ENCODE results near the gene OBSL1. TPM values are rescaled to one million over a fixed set of nuclear protein-coding genes. Genes with fewer than 3 reads are reported as not detected.

The OBSL1 gene
- total and polyA plus RNA-seq, 9 donors, result 53.2 to 740 (median 468) TPM

DNA sequence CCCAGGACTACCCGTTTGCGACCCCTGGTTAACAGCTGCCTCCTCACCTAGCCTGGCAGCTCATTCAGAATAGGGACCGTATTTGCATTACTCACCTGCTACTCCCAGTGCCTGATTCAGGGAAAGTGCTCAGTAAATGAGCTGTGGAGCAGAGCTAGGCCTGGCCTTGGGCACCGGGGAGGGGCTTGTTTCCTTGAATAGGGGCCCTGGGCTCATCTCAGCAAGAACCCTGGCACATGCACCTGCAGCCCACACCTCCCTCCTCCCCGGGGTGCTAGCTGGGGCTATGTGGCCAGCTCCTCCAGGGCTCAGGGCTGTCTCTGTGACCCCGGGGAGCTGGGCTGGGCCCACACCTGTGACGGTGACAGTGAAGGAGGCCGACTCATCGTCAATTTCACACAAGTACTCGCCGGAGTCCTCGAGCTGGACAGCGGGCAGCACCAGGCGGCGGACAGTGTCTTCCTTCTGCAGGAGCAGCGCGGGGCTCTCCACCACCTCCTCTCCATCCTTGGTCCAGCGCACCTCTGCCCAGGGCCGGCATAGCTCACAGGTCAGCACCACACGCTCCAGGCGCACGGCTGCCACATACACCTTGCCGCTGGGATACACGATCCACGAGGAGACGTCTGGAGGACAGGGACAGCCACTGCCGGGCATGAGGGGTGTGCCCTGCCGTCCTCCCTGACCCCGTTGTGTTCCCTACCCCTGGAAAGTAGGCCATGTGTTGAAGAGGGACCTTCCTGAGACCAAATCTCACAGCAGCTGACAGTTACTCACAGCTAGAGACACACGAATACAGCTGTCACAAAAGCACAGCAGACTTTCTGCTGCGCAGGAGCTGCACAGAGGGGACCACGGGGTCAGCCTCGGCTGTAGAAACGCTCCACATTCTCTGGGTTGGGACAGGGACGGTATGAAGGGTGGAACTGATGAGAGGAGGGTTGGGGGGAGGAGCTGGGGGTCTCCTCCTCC lies 9.0 kb downstream of the OBSL1 start:
- Histone ChIP-seq H3K27ac (peak overlapping the region in 1 of 2 donors; percentile 44), H3K4me1 (ENCODE audit: insufficient read depth) (peaks cover 4% of the 10 kb centered on the region), H3K27me3 (no peaks in the 10 kb centered on the region), H3K36me3 (no peaks in the 10 kb centered on the region), H3K9me3 (no peaks in the 10 kb centered on the region), H3K4me3 (no peak overlapping the region)
- intact Hi-C loops (cut with DNase I), result loop anchor here in 1 of 4 donors (5.0 kb wide), 1 partner anchor 65 kb away; the partner anchor contains the start of gene SLC4A3
- 75 to 81% (median 77%) methylated on average over 30 to 35 of the region's 35 CpGs for WGBS, 3 donors
- DNase-seq, result peak in 4 of 5 donors; percentile 11 to 48 (median 33)
- TF ChIP-seq POLR2A (IDR thresholded peaks at IDR 0.05), result no peak
- TF ChIP-seq, protein P1, sequence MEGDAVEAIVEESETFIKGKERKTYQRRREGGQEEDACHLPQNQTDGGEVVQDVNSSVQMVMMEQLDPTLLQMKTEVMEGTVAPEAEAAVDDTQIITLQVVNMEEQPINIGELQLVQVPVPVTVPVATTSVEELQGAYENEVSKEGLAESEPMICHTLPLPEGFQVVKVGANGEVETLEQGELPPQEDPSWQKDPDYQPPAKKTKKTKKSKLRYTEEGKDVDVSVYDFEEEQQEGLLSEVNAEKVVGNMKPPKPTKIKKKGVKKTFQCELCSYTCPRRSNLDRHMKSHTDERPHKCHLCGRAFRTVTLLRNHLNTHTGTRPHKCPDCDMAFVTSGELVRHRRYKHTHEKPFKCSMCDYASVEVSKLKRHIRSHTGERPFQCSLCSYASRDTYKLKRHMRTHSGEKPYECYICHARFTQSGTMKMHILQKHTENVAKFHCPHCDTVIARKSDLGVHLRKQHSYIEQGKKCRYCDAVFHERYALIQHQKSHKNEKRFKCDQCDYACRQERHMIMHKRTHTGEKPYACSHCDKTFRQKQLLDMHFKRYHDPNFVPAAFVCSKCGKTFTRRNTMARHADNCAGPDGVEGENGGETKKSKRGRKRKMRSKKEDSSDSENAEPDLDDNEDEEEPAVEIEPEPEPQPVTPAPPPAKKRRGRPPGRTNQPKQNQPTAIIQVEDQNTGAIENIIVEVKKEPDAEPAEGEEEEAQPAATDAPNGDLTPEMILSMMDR (IDR thresholded peaks at IDR 0.05), result no peak
- TF ChIP-seq EP300 (IDR thresholded peaks at IDR 0.05), result no peak

DNA sequence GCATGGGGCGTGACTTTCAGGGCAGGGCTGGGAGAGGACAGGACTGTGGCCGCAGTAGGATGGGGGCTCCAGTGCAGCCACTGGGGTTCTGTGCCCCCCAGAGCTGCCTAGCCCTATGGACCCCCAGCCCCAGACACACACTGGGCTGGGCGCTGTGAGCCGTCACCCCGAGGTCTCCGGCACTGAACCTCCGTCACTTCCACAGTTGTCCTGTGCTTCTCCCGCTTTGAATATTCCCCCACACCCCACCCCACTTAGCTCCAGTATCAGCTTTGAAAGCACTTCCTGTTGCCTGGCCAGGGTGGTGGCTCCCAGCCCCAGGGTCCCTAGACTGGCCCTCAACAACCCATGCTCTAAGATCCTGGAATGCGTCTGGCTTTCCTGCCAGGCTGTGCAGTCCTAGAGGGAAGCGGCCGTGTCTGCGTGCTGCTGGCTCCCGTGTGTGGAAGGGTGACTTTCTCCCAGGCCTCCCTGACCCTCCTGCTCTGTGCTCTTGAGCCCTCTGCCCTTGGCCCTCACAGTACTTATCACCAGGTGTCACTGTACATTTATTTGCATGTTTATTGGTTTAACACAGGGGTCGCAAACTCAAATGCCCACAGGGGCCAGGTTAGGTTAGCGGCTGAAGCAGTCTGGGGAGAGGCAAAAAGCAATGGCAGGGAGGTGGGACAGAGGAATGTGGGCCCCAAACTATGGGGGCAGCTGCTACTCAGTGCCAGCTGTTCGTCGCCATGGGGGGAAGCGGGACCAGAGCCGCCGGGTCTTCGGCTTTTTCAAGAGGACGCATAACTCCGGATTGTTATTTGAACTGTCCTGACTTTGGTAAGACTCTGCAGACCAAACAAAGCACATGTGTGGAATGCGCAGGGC lies 9.9 kb downstream of the OBSL1 start:
- peak overlapping the region in 1 of 2 donors; percentile 44 for H3K27ac ChIP-seq
- peaks cover 4% of the 10 kb centered on the region for H3K4me1 ChIP-seq (ENCODE audit: insufficient read depth)
- H3K27me3 ChIP-seq, result no peaks in the 10 kb centered on the region
- no peak for TF ChIP-seq POLR2A (IDR thresholded peaks at IDR 0.05)
- H3K4me3 ChIP-seq, result no peak overlapping the region
- 70 to 84% (median 76%) methylated on average over 24 of the region's 24 CpGs for WGBS, 3 donors
- no peaks in the 10 kb centered on the region for H3K9me3 ChIP-seq
- intact Hi-C loops (cut with DNase I), result loop anchor here in 1 of 4 donors (5.0 kb wide), 1 partner anchor 66 kb away; the partner anchor contains the start of gene SLC4A3
- DNase-seq, result peak; percentile 15 to 41 (median 23)
- no peaks in the 10 kb centered on the region for H3K36me3 ChIP-seq

DNA sequence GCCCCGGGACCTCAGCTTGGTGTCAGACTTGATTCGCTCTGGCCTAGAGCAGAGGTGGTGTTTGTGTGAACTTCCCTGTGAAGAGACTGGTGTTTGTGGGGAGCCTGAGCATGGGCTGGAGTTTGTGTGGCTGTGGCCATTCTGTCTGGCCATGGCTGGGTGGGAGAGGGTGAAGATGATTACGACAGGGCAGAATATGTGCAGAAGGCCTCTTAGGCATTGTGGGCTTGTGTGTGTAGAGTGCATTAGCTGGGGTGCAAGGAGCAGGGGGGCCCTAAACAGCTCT lies 10.5 kb downstream of the OBSL1 start:
- intact Hi-C loops (cut with DNase I), result loop anchor here in 1 of 4 donors (5.0 kb wide), 1 partner anchor 66 kb away; the partner anchor contains the start of gene SLC4A3
- DNase-seq, result no peak
- no peaks in the 10 kb centered on the region for H3K27me3 ChIP-seq
- H3K4me1 ChIP-seq (ENCODE audit: insufficient read depth), result peaks cover 4% of the 10 kb centered on the region
- no peaks in the 10 kb centered on the region for H3K36me3 ChIP-seq
- no peak for TF ChIP-seq POLR2A (IDR thresholded peaks at IDR 0.05)
- 72 to 82% (median 78%) methylated on average over 3 of the region's 3 CpGs for WGBS, 3 donors
- no peaks in the 10 kb centered on the region for H3K9me3 ChIP-seq
- peak overlapping the region in 1 of 2 donors; percentile 38 for H3K27ac ChIP-seq
- H3K4me3 ChIP-seq, result no peak overlapping the region

DNA sequence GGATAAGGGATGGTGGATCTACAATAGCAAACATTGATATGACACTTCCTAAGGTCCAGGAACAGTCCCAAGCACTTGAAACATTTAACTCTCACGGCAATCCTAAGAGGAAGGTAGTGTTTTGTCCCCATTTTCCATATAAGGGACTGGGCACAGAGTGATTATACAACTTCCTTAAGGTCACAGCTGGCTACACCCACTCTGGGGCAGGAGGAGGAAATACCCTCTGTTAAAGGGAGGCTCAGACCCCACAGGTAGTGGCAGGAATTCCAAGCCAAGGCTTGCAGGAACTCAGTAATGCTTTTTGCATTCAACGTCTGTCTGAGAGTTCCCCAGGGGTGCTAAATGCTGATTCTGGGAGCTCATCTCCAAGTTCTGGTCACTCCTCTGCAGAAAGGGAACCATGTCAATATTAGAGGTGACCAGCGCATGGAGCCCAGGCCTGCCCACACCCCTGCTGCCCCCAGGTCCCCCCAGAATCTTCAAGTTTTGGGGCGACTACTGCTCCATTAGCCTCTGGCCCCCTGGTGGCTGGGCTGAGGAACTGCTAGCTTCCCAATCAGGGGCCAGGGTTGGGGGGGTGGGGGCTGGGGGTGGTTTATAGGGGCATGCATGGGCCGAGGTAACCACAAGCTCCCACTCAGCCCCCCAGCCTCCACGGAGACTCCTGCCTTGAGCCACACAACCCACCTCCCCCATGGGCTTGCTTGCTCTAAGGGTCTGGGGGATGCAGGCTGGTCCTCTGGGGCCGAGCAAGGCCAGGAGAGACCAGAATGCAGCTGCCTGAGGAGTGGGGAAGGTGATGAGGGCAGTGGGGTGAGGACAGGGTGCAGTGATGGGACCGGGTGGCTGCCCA lies 11.1 kb downstream of the OBSL1 start:
- 25 to 28% (median 27%) methylated on average over 8 of the region's 8 CpGs for WGBS, 3 donors
- peak; percentile 21 to 48 (median 28) for DNase-seq
- Histone ChIP-seq H3K4me1 (ENCODE audit: insufficient read depth) (peaks cover 4% of the 10 kb centered on the region), H3K9me3 (no peaks in the 10 kb centered on the region), H3K4me3 (no peak overlapping the region), H3K36me3 (no peaks in the 10 kb centered on the region), H3K27ac (peak overlapping the region in 1 of 2 donors; percentile 38), H3K27me3 (no peaks in the 10 kb centered on the region)
- intact Hi-C loops (cut with DNase I), result loop anchor here in 1 of 4 donors (5.0 kb wide), 1 partner anchor 67 kb away; the partner anchor contains the start of gene SLC4A3
- TF ChIP-seq, protein P1 (IDR thresholded peaks at IDR 0.05), result peak; percentile 25 to 49 (median 32)
- TF ChIP-seq EP300 (IDR thresholded peaks at IDR 0.05), result no peak
- no peak for TF ChIP-seq POLR2A (IDR thresholded peaks at IDR 0.05)

All from ovary (tissue), 9 donors.